Mesothelial cell of epicardium (in vitro differentiated cells): ENCODE data around the gene SNRPA. TPM values are rescaled to one million over a fixed set of nuclear protein-coding genes. Genes with fewer than 3 reads are reported as not detected.

Experiments
- DNase-seq, 2 experiments: peaks; one replicate each; pipeline ENCODE4 v3.0.0; 2021; ENCODE audit warnings: low spot score in 2 of 2; ENCODE audit not compliant: unreplicated experiment in 2 of 2
- H3K27ac Mint-ChIP-seq: 2 replicates; pipeline ENCODE4 v1.8.0; 2021; ENCODE audit warnings: mixed read lengths
- H3K27me3 Mint-ChIP-seq: 2 replicates; pipeline ENCODE4 v1.8.0; 2021; ENCODE audit warnings: low read depth, mixed read lengths
- H3K36me3 Mint-ChIP-seq: 2 replicates; pipeline ENCODE4 v1.8.0; 2021; ENCODE audit warnings: mixed read lengths
- H3K4me1 Mint-ChIP-seq: 2 replicates; pipeline ENCODE4 v1.8.0; 2021; ENCODE audit warnings: mixed read lengths
- H3K4me3 Mint-ChIP-seq: 2 replicates; pipeline ENCODE4 v1.8.0; 2021; ENCODE audit warnings: mild to moderate bottlenecking, moderate library complexity, mixed read lengths
- H3K9me3 Mint-ChIP-seq: 2 replicates; pipeline ENCODE4 v1.8.0; 2021; ENCODE audit warnings: mixed read lengths
- total RNA-seq: library from RNA; stranded (reverse); gene quantifications from 3 replicates; pipeline ENCODE4 v1.2.1, GENCODE V29; 2021
- TF ChIP-seq, protein P1 (sequence below): fragments of 200-600 bp; sonication (generic); IDR thresholded peaks from one replicate; pipeline ENCODE4 v1.5.0; 2021; ENCODE audit warnings: antibody characterized with exemption; ENCODE audit not compliant: unreplicated experiment

The SNRPA gene
- total RNA-seq, 1 donor from 2014 or later, result 109 TPM

DNA sequence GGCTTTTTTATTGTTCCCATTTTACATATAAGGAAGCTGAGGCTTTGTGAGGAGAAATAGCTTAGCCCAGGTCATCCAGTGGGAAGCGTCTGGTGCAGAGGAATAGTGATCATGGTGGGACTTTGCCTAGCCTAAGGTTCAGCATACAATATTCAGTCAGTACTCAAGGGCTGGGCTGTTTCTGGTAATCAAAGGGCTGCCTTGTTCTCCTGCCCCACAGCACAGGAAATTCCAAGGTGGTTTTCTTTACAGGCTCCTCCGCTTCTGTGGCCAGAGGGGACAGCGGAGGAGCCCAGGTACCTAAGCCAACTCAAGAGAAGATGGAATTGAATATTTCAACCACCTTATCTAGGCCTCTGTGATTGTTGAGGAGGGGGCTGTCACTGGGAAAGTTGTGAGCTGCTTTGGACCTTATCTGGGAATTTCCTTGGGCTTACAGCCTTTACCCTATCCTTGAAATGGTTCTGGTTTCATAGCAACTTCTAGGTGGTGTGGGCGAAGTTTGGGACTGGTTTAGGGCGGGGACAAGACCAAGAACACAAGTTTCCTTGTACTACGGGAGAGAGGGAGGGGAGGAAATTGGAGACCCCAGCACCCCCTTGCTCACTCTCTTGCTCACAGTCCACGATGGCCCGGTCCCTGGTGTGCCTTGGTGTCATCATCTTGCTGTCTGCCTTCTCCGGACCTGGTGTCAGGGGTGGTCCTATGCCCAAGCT, 24.1 kb downstream of the SNRPA start, which contains the start of gene MIA:
TSS of gene MIA (plus strand) at position 606 of the 716 bp plus-strand sequence. CDS start at position 628, 22 bp downstream.
- H3K4me3 Mint-ChIP-seq, result no peak within 1 kb of the TSS
- no peaks in the 10 kb centered on the region for H3K27me3 Mint-ChIP-seq
- no peak for DNase-seq
- peaks cover 5% of the 10 kb centered on the region for H3K9me3 Mint-ChIP-seq
- TF ChIP-seq, protein P1, sequence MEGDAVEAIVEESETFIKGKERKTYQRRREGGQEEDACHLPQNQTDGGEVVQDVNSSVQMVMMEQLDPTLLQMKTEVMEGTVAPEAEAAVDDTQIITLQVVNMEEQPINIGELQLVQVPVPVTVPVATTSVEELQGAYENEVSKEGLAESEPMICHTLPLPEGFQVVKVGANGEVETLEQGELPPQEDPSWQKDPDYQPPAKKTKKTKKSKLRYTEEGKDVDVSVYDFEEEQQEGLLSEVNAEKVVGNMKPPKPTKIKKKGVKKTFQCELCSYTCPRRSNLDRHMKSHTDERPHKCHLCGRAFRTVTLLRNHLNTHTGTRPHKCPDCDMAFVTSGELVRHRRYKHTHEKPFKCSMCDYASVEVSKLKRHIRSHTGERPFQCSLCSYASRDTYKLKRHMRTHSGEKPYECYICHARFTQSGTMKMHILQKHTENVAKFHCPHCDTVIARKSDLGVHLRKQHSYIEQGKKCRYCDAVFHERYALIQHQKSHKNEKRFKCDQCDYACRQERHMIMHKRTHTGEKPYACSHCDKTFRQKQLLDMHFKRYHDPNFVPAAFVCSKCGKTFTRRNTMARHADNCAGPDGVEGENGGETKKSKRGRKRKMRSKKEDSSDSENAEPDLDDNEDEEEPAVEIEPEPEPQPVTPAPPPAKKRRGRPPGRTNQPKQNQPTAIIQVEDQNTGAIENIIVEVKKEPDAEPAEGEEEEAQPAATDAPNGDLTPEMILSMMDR, result no peak
- H3K27ac Mint-ChIP-seq, result peak within 1 kb of the TSS; percentile 44
- H3K36me3 Mint-ChIP-seq, result peaks cover 11% of the 10 kb centered on the region
- peaks cover 8% of the 10 kb centered on the region for H3K4me1 Mint-ChIP-seq

GRCh38 chr19:40775632-40776022, 24.6 kb downstream of the SNRPA start:
- Mint-ChIP-seq H3K27ac (peak overlapping the region; percentile 44), H3K36me3 (peaks cover 9% of the 10 kb centered on the region), H3K27me3 (no peaks in the 10 kb centered on the region), H3K4me1 (peaks cover 8% of the 10 kb centered on the region), H3K9me3 (peaks cover 5% of the 10 kb centered on the region), H3K4me3 (no peak overlapping the region)
- TF ChIP-seq, protein P1, result no peak
- no peak for DNase-seq

DNA sequence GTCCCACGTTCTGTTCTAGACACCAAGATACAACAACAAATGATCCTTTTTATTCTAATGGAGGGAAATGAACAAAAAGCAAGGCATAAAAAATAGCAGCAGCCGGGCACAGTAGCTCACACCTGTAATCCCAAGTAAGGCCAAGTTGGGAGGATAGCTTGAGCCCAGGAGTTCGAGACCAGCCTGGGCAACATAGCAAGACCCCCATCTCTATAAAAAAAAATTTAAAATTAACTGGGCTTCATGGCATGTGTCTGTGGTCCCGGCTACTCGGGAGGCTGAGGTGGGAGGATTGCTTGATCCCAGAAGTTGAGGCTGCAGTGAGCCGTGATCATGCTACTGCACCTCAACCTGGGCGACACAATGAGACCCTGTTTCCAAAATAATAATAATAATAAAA, 25.4 kb downstream of the SNRPA start:
- H3K36me3 Mint-ChIP-seq, result peaks cover 3% of the 10 kb centered on the region
- H3K4me3 Mint-ChIP-seq, result no peak overlapping the region
- no peak overlapping the region for H3K27ac Mint-ChIP-seq
- H3K27me3 Mint-ChIP-seq, result no peaks in the 10 kb centered on the region
- no peaks in the 10 kb centered on the region for H3K9me3 Mint-ChIP-seq
- peaks cover 8% of the 10 kb centered on the region for H3K4me1 Mint-ChIP-seq
- TF ChIP-seq, protein P1, result no peak
- DNase-seq, result no peak

DNA sequence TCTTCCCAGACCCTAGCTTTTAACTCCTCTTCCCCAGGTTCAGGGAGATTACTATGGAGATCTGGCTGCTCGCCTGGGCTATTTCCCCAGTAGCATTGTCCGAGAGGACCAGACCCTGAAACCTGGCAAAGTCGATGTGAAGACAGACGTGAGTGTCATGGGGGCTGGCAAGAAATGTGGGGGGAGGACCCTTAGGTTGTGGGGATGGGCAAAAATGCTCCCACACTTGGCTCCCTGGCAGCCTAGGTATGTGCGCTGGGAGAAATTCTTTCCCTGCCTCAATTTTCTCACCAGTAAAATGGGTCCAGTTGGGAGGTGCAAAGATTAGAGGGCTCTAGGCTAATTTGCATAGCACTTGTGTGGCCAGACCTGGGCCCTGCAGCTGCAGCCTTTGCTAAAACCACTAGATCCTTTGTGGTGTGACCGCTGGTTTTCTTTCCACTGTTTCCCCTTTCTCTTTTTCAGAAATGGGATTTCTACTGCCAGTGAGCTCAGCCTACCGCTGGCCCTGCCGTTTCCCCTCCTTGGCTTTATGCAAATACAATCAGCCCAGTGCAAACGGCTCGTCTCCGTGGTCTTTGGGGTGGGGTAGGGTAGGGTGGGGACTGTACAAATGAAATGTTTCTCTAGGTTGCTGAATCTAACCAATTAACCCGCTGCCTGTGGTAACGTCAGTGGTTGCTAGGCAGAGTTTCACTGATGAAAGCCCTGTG, 26.1 kb downstream of the SNRPA start:
- H3K9me3 Mint-ChIP-seq, result no peaks in the 10 kb centered on the region
- H3K27ac Mint-ChIP-seq, result peak overlapping the region; percentile 100
- H3K27me3 Mint-ChIP-seq, result no peaks in the 10 kb centered on the region
- DNase-seq, result peak; percentile 76 to 91
- peak overlapping the region; percentile 80 for H3K4me3 Mint-ChIP-seq
- peaks cover under 1% of the 10 kb centered on the region for H3K36me3 Mint-ChIP-seq
- TF ChIP-seq, protein P1, result no peak
- H3K4me1 Mint-ChIP-seq, result peaks cover 8% of the 10 kb centered on the region

DNA sequence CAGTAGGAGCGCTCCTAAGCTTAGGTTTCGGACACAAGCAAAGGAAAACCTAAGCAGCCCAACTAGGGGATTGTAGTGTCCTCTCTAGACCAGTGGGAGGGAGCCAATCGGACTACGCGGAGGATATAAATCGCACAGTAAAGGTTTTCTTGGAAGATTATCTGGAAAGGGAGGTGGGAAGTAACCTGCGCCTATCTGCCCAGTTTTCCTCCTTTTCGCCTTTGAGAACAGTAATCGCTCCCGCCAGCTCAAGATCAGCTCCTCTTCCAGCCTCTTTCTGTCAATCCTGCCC, 26.6 kb downstream of the SNRPA start:
- Mint-ChIP-seq H3K27ac (peak overlapping the region; percentile 100), H3K27me3 (no peaks in the 10 kb centered on the region), H3K36me3 (no peaks in the 10 kb centered on the region), H3K9me3 (no peaks in the 10 kb centered on the region), H3K4me1 (peaks cover 8% of the 10 kb centered on the region), H3K4me3 (peak overlapping the region; percentile 80)
- TF ChIP-seq, protein P1, result no peak
- no peak for DNase-seq
